ENCODE measurements around the gene SPTAN1.

The SPTAN1 gene

GRCh38 chr9:128600099-128600498 lies 47.7 kb downstream of the SPTAN1 start:
- no peak for DNase-seq (ENCODE audit: low read depth)

- DNase-seq (ENCODE audit: low read depth) = no peak
Measured at GRCh38 chr9:128603697-128604096, 51.3 kb downstream of the SPTAN1 start.

GRCh38 chr9:128607642-128608350 lies 55.4 kb downstream of the SPTAN1 start:
- DNase-seq (ENCODE audit: low read depth) = no peak

GRCh38 chr9:128610897-128611296 lies 58.5 kb downstream of the SPTAN1 start:
- no peak for DNase-seq (ENCODE audit: low read depth)

- no peak for DNase-seq (ENCODE audit: low read depth)
Measured at GRCh38 chr9:128611600-128612394, 59.4 kb downstream of the SPTAN1 start.

- DNase-seq (ENCODE audit: low read depth) = no peak
Measured at GRCh38 chr9:128614728-128615127, 62.3 kb downstream of the SPTAN1 start.

- DNase-seq (ENCODE audit: low read depth) = no peak
Measured at GRCh38 chr9:128615571-128615970, 63.2 kb downstream of the SPTAN1 start.

- DNase-seq (ENCODE audit: low read depth) = no peak
Measured at GRCh38 chr9:128617943-128618342, 65.6 kb downstream of the SPTAN1 start.

GRCh38 chr9:128619127-128619526 lies 66.7 kb downstream of the SPTAN1 start:
- DNase-seq (ENCODE audit: low read depth) = no peak

- no peak for DNase-seq (ENCODE audit: low read depth)
Measured at GRCh38 chr9:128619779-128620178, 67.4 kb downstream of the SPTAN1 start.

- DNase-seq (ENCODE audit: low read depth) = no peak
Measured at GRCh38 chr9:128621730-128622455, 69.5 kb downstream of the SPTAN1 start.

- no peak for DNase-seq (ENCODE audit: low read depth)
Measured at GRCh38 chr9:128624566-128624965, 72.2 kb downstream of the SPTAN1 start.

GRCh38 chr9:128625391-128626146 lies 73.2 kb downstream of the SPTAN1 start:
- no peak for DNase-seq (ENCODE audit: low read depth)

GRCh38 chr9:128626181-128626580 lies 73.8 kb downstream of the SPTAN1 start:
- no peak for DNase-seq (ENCODE audit: low read depth)

GRCh38 chr9:128627127-128627715 lies 74.8 kb downstream of the SPTAN1 start:
- DNase-seq (ENCODE audit: low read depth) = no peak

GRCh38 chr9:128627906-128628305 lies 75.5 kb downstream of the SPTAN1 start:
- DNase-seq (ENCODE audit: low read depth) = no peak

GRCh38 chr9:128628471-128629048 lies 76.2 kb downstream of the SPTAN1 start:
- DNase-seq (ENCODE audit: low read depth) = no peak

GRCh38 chr9:128629136-128629535 lies 76.7 kb downstream of the SPTAN1 start:
- DNase-seq (ENCODE audit: low read depth) = no peak

GRCh38 chr9:128629852-128630545 lies 77.6 kb downstream of the SPTAN1 start:
- no peak for DNase-seq (ENCODE audit: low read depth)

- no peak for DNase-seq (ENCODE audit: low read depth)
Measured at GRCh38 chr9:128631636-128632035, 79.2 kb downstream of the SPTAN1 start.

GRCh38 chr9:128632066-128632465 lies 79.7 kb downstream of the SPTAN1 start:
- no peak for DNase-seq (ENCODE audit: low read depth)
